ENCODE data around the gene DNPH1.

Gene DNPH1, protein sequence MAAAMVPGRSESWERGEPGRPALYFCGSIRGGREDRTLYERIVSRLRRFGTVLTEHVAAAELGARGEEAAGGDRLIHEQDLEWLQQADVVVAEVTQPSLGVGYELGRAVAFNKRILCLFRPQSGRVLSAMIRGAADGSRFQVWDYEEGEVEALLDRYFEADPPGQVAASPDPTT

GRCh38 chr6:43228951-43229802 lies at the start of gene DNPH1:
DNPH1 (minus strand) TSS chr6:43229481; CDS start chr6:43229456, 25 bp downstream.
- no peak for DNase-seq

- no peak for DNase-seq
These were observed 49.3 kb upstream of the DNPH1 start for GRCh38 chr6:43278524-43279078.

- DNase-seq, result no peak
These were observed 48.6 kb upstream of the DNPH1 start for GRCh38 chr6:43277643-43278523.

- DNase-seq, result no peak
These were observed 48.0 kb upstream of the DNPH1 start for GRCh38 chr6:43277306-43277642.

DNA sequence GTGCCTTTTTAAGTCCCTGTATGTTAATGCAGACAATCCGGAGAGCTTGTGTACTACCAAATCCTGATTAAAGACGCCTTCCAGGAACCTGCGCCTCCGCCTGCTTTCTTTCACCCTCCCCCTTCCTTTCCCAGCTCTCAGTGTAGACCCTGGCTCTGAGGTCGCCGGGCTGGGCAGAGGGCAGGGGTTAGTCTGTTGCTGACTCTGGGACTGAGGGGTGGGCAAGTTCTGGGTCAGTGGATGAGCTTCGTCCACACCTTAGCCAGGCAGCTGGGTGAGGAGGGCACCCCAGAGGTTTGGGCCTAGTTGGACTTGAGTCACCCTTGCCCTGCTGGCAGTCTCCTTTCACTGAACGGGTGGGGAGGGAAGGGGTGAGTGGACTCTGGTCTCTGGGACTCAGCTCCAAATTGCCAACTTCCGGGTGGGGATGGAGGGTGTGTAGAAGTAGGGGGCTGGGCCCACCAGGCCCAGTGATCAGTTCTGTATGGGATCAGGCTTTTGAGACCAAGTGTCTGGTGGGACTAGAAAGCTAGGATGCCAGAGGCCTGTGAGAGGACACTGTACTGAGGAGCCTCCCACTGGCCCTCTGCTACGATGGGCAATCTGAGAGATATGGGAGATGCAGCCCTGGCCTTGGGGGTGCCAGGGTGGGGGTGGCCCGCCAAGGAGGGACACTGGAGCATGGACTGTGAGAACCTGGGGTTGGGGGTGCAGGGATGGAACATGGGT lies 47.5 kb upstream of the DNPH1 start:
- DNase-seq, result no peak

DNA sequence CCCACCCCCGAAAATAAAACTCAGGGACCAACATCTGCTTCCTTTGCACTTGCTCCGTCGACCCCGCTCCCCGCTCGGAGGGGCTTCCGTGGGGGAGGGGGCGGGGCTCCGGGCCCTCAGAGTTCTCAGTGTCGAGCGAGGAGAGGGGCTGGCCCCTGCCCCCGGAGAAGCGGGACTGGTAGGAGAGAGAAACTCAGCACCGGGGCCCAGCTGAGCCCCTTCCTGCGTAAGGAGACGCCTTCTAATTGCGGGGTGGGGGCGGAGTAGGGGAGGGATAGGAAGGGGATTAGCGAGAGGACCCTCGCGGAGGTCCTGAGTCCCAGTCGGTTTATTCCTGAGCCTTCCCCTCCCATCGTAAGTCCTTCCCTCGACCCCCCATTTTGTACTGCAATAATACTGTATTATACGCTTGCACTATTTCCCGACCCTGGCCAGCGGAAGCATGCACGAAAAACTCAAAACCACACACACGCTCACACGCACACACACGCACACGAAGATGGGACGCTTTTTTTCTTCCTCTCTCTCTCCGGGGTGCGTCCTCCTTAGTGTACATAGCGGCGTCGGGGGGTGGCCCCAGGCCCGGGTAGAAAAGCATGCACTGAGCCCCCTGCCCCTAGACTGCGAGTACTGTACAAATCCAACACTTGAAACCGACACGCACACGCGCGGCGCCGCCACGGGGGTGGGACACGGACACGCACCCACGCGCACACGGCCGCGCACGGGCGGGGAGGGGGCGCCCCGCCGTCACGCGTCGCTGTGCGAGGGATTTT lies 46.7 kb upstream of the DNPH1 start:
- DNase-seq, result no peak

DNA sequence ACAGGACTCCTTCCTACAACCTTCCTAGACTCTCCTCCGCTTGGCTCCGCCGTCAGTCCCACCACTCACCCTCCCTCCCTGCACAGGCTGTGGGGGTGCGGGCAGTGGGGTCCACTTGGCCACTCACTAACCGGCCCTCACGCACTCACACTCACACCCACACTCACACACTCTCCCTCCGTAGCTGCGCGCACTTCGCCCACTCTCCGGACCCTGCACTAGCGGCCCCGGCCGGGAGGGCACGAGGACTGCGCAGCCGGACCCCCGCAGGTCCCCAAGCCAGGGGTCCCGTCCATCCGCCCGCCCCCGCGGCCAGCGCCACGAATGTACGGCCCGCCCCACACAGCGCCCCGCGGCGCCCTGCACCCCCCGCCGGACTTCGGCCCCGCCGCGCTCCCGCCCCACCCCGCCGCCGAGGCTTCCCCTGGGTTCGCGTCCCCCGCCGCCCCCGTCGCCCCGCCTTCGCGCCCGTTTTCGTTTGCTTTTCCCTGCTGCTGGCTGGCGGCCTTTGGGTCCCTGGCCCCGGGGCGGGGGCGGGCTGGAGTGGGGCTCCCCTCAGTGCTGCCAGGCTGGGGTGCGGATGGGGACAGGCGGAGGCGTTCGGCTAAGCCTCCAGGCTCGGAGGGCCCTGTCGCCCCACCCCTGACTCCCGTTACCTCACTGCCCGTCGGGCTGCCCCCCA lies 45.8 kb upstream of the DNPH1 start:
- no peak for DNase-seq

GRCh38 chr6:43274127-43274915 lies 45.0 kb upstream of the DNPH1 start:
- DNase-seq, result no peak

DNA sequence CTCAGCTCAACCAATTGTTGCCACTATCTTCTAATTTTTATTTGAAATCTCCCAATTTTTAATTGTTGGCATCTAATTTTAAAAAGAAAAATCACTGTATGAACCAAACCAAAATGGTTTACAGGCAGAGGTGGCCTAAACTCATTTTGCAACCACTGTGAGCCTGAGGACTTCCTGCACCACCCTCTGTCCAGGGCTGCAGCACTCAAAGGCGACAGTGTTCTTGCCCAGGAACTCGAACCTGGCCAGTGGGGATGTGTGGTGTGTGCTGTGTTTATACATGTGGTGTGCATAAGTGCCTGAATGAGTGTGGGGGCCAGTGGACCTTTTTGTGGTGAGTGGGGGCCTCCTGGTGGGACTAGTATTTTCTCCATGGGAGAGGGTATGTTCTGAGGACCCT lies 44.4 kb upstream of the DNPH1 start:
- DNase-seq, result no peak

DNA sequence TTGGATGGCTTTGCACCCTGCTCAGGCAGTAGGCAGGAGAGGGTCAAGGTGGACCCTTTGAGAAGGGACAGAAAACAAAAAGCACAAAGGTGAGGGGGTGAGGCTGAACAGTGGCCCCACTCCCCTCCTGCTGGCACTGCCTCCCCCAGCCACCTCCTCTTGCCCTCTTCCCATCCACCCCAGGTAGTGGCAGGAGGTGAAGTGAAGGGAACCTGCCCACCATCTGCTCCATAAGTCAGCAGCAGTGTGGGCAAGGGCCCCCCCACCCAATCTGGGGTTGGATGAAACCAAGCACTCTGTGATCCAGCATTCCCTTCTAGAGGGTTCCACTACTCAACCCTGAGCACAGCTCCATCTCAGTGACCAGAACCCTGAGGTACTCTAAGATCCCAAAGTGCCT lies 42.7 kb upstream of the DNPH1 start:
- DNase-seq, result no peak

GRCh38 chr6:43271103-43271815 lies 42.0 kb upstream of the DNPH1 start:
- DNase-seq, result no peak

GRCh38 chr6:43269273-43270007 lies 40.2 kb upstream of the DNPH1 start:
- no peak for DNase-seq

DNA sequence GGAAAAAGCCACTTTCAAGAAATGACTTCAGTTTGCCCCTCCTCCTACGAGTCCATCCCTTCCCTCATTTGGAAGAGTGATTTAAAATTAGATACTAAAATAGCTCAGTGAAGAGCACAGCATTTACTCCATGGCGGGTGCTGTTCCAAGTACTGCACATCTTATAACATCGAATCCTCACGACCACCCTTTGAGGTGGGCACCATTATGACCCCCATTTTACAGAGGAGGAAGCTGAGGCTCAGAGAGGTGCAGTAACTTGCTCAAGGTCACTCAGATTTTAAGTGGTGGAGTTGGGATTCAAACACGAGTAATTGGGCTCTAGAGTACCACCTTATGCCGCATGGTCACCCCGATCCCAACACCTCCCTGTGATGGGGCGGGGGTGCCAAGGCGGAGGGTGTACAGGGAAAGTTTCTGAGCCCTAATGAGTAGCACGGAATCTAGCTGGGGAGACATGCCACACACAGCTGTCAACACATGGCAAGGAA lies 39.5 kb upstream of the DNPH1 start:
- DNase-seq, result no peak

DNA sequence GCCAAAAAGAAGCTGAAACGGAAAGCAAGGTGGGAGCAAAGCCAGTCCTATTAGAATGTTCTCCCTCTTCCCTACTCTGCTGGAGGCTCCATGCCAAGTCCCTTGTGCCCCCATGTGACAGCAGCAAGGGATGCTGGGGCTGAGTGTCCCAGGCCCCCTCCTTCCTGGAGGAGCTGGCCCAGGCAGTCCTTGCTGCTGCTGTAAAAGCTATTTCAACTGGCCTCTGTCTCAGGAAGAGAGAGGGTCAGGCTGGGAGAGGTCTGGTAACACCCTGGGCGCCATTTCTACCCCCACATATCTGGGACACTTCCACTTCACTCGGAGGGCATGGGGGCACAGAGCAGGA lies 39.0 kb upstream of the DNPH1 start:
- DNase-seq, result no peak

GRCh38 chr6:43267619-43268354 lies 38.5 kb upstream of the DNPH1 start:
- no peak for DNase-seq

DNA sequence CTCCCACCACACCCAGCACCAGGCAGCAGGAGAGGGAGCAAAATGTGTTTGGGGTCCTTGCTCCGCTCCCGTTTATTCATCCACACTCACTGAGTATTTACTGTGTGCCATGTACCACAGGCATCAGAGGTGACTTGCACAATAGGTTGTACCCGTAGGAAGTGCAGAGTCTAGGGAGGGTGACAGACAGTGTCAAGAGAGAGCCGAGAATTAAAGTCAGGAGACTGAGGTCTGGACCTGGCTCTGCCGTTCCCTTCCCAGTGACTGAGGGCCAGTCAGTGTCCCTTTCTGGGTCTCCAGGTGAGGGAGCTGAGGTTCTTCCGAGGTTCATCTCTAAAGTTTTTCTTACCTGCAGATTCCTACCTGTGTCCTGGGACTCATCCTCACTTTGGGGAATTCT lies 36.3 kb upstream of the DNPH1 start:
- no peak for DNase-seq

- DNase-seq, result no peak
These were observed 35.4 kb upstream of the DNPH1 start for GRCh38 chr6:43264599-43265145.

Data from NCI-H1694 (cell line).